ENCODE results near the gene PHYKPL. TPM values are rescaled to one million over a fixed set of nuclear protein-coding genes. Genes with fewer than 3 reads are reported as not detected.

PHYKPL gene
- total and polyA plus RNA-seq, 2 of the 8 experiments (the other 6 are each of a cell fraction or from before 2014, with no cell fraction given) = 25.1 to 32.1 TPM

DNA sequence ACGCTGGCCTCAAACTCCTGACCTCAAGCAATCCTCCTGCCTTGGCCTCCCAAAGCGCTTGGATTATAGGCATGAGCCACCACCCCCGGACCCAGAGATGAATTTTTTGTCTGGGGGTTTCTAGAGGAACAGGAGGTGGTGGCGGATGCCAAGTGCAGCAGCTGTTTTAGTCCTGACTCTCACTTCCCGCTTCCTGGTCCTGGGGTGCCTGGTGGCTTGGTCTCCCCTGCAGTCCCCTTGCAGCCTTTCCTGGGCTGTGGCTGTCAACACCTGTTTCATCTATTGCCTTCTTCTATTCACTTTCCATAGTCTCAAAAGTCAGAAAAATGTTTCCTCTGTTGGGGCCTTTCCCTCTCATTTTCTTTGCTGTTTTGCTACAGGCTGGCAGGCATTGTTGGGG, 72.4 kb downstream of the PHYKPL start (continued):
- TF ChIP-seq, protein P1, sequence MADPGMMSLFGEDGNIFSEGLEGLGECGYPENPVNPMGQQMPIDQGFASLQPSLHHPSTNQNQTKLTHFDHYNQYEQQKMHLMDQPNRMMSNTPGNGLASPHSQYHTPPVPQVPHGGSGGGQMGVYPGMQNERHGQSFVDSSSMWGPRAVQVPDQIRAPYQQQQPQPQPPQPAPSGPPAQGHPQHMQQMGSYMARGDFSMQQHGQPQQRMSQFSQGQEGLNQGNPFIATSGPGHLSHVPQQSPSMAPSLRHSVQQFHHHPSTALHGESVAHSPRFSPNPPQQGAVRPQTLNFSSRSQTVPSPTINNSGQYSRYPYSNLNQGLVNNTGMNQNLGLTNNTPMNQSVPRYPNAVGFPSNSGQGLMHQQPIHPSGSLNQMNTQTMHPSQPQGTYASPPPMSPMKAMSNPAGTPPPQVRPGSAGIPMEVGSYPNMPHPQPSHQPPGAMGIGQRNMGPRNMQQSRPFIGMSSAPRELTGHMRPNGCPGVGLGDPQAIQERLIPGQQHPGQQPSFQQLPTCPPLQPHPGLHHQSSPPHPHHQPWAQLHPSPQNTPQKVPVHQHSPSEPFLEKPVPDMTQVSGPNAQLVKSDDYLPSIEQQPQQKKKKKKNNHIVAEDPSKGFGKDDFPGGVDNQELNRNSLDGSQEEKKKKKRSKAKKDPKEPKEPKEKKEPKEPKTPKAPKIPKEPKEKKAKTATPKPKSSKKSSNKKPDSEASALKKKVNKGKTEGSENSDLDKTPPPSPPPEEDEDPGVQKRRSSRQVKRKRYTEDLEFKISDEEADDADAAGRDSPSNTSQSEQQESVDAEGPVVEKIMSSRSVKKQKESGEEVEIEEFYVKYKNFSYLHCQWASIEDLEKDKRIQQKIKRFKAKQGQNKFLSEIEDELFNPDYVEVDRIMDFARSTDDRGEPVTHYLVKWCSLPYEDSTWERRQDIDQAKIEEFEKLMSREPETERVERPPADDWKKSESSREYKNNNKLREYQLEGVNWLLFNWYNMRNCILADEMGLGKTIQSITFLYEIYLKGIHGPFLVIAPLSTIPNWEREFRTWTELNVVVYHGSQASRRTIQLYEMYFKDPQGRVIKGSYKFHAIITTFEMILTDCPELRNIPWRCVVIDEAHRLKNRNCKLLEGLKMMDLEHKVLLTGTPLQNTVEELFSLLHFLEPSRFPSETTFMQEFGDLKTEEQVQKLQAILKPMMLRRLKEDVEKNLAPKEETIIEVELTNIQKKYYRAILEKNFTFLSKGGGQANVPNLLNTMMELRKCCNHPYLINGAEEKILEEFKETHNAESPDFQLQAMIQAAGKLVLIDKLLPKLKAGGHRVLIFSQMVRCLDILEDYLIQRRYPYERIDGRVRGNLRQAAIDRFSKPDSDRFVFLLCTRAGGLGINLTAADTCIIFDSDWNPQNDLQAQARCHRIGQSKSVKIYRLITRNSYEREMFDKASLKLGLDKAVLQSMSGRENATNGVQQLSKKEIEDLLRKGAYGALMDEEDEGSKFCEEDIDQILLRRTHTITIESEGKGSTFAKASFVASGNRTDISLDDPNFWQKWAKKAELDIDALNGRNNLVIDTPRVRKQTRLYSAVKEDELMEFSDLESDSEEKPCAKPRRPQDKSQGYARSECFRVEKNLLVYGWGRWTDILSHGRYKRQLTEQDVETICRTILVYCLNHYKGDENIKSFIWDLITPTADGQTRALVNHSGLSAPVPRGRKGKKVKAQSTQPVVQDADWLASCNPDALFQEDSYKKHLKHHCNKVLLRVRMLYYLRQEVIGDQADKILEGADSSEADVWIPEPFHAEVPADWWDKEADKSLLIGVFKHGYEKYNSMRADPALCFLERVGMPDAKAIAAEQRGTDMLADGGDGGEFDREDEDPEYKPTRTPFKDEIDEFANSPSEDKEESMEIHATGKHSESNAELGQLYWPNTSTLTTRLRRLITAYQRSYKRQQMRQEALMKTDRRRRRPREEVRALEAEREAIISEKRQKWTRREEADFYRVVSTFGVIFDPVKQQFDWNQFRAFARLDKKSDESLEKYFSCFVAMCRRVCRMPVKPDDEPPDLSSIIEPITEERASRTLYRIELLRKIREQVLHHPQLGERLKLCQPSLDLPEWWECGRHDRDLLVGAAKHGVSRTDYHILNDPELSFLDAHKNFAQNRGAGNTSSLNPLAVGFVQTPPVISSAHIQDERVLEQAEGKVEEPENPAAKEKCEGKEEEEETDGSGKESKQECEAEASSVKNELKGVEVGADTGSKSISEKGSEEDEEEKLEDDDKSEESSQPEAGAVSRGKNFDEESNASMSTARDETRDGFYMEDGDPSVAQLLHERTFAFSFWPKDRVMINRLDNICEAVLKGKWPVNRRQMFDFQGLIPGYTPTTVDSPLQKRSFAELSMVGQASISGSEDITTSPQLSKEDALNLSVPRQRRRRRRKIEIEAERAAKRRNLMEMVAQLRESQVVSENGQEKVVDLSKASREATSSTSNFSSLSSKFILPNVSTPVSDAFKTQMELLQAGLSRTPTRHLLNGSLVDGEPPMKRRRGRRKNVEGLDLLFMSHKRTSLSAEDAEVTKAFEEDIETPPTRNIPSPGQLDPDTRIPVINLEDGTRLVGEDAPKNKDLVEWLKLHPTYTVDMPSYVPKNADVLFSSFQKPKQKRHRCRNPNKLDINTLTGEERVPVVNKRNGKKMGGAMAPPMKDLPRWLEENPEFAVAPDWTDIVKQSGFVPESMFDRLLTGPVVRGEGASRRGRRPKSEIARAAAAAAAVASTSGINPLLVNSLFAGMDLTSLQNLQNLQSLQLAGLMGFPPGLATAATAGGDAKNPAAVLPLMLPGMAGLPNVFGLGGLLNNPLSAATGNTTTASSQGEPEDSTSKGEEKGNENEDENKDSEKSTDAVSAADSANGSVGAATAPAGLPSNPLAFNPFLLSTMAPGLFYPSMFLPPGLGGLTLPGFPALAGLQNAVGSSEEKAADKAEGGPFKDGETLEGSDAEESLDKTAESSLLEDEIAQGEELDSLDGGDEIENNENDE (IDR thresholded peaks at IDR 0.05; ENCODE audit: insufficient replicate concordance, low read length) = no peak
- no peak for TF ChIP-seq YY1 (IDR thresholded peaks at IDR 0.05; ENCODE audit: low read depth, low read length)
- no peak for TF ChIP-seq POLR2AphosphoS5 (IDR thresholded peaks at IDR 0.05; ENCODE audit: low read depth, low read length)
